Endothelial cell of umbilical vein (primary cell): ENCODE data around the gene FAM3A. TPM values are rescaled to one million over a fixed set of nuclear protein-coding genes. Genes with fewer than 3 reads are reported as not detected.

Experiments used
- BruUV-seq: library from RNA; stranded (reverse); fragments of 400-500 nt; replicated peaks from 2 replicates; lab custom pipeline; 2021; lab: Mats Ljungman, UMichigan
- CTCF ChIA-PET: fragments of 300-600, 350-600 bp; sonication (Branson Sonifier 250); formaldehyde crosslinking; loops from one replicate; lab custom pipeline; 2021; ENCODE audit warnings: antibody characterized with exemption, inconsistent platforms; lab: Charles Lee
- POLR2A ChIA-PET: fragments of 300-600, 350-600 bp; sonication (Branson Sonifier 250); formaldehyde crosslinking; loops from one replicate; lab custom pipeline; 2021; ENCODE audit warnings: antibody characterized with exemption, inconsistent platforms; lab: Charles Lee
- DNase-seq: peaks from one replicate; pipeline ENCODE4 v3.0.0-alpha.2; 2011; ENCODE audit warnings: low read depth, low spot score
- FAIRE-seq: peaks from 2 replicates; lab custom pipeline; 2011; peaks lifted over from hg19 to GRCh38; lab: Jason Lieb, UNC
- H2AFZ ChIP-seq: 2 replicates; pipeline ENCODE4 v1.6.0; 2012; ENCODE audit warnings: low read depth, low read length, control low read depth, inconsistent platforms
- H3K27ac ChIP-seq: 2 replicates; pipeline ENCODE4 v1.5.1; 2011; ENCODE audit warnings: low read depth, mild to moderate bottlenecking, control low read depth, low read length, moderate library complexity; ENCODE audit not compliant: insufficient read depth
- H3K27me3 ChIP-seq, 2 experiments: 2 replicates each; pipeline versions ENCODE4 v1.6.0 to v1.6.1; 2011; ENCODE audit warnings: low read length in 2 of 2, mixed read lengths in 1 of 2; ENCODE audit not compliant: control insufficient read depth in 2 of 2, insufficient read depth in 2 of 2
- H3K36me3 ChIP-seq, 2 experiments: 2 replicates in 1 of 2; 3 replicates in 1 of 2; pipeline ENCODE4 v1.5.1; 2011; ENCODE audit warnings: low read length in 2 of 2, mild to moderate bottlenecking in 1 of 2, moderate library complexity in 1 of 2; ENCODE audit not compliant: control insufficient read depth in 2 of 2, insufficient read depth in 2 of 2; ENCODE audit errors: extremely low read depth in 1 of 2
- H3K4me1 ChIP-seq: 3 replicates; pipeline ENCODE4 v1.5.1; 2011; ENCODE audit warnings: mild to moderate bottlenecking, low read length; ENCODE audit not compliant: control insufficient read depth, insufficient read depth; ENCODE audit errors: extremely low read depth
- H3K4me2 ChIP-seq: 2 replicates; pipeline ENCODE4 v1.6.1; 2011; ENCODE audit warnings: low read length, control low read depth, mixed read lengths; ENCODE audit not compliant: insufficient read depth
- H3K4me3 ChIP-seq, 3 experiments: fragments of 200-600 bp in 1 of 3; sonication (generic), shearing (Covaris generic) in 1 of 3; replicated peaks in 1 of 3; 2 replicates each; pipeline ENCODE4 v1.5.1; 2011 to 2016; ENCODE audit warnings: control low read depth in 3 of 3, low read length in 3 of 3, mild to moderate bottlenecking in 2 of 3, inconsistent platforms in 1 of 3, low read depth in 1 of 3, moderate library complexity in 1 of 3; ENCODE audit not compliant: insufficient read depth in 1 of 3
- H3K79me2 ChIP-seq: 2 replicates; pipeline ENCODE4 v1.6.0; 2012; ENCODE audit warnings: low read length, inconsistent platforms; ENCODE audit not compliant: control insufficient read depth, insufficient read depth
- H3K9ac ChIP-seq: replicated peaks from 2 replicates; pipeline ENCODE3; 2011; ENCODE audit warnings: low read length, control low read depth; ENCODE audit not compliant: insufficient read depth; ENCODE audit errors: extremely low read depth
- H3K9me1 ChIP-seq: replicated peaks from 3 replicates; pipeline ENCODE4 v1.6.0; 2011; ENCODE audit warnings: mild to moderate bottlenecking, low read length; ENCODE audit not compliant: control insufficient read depth, insufficient read depth; ENCODE audit errors: extremely low read depth
- H3K9me3 ChIP-seq: replicated peaks from 2 replicates; pipeline ENCODE4 v1.5.1; 2012; ENCODE audit warnings: low read length, inconsistent platforms; ENCODE audit not compliant: control insufficient read depth, insufficient read depth
- H4K20me1 ChIP-seq: replicated peaks from 2 replicates; pipeline ENCODE3; 2011; ENCODE audit warnings: mild to moderate bottlenecking, low read length; ENCODE audit not compliant: control insufficient read depth, insufficient read depth; ENCODE audit errors: extremely low read depth
- CTCF ChIP-seq, 2 donors: IDR thresholded peaks; 1 replicate in 1 of 2; 2 replicates in 1 of 2; pipeline ENCODE4 v1.5.1; 2011; ENCODE audit warnings: low read length in 2 of 2, mild to moderate bottlenecking in 2 of 2, moderate library complexity in 2 of 2, control low read depth in 1 of 2, inconsistent platforms in 1 of 2, low read depth in 1 of 2; ENCODE audit not compliant: insufficient read depth in 1 of 2; ENCODE audit errors: extremely low read depth in 1 of 2
- EZH2 ChIP-seq: IDR thresholded peaks from 2 replicates; pipeline ENCODE4 v1.6.1; 2012; ENCODE audit warnings: borderline replicate concordance, low read depth, mild to moderate bottlenecking, moderate library complexity, low read length, inconsistent platforms; ENCODE audit not compliant: severe bottlenecking
- FOS ChIP-seq: IDR thresholded peaks from 2 replicates; pipeline ENCODE4 v1.6.1; 2011; ENCODE audit warnings: mild to moderate bottlenecking, low read length, moderate library complexity, borderline replicate concordance; ENCODE audit not compliant: insufficient read depth
- GATA2 ChIP-seq: IDR thresholded peaks from 2 replicates; pipeline ENCODE4 v1.7.0; 2011; ENCODE audit warnings: low read depth, mild to moderate bottlenecking, moderate library complexity, mixed read lengths, low read length; ENCODE audit not compliant: insufficient read length, insufficient read depth
- JUN ChIP-seq: IDR thresholded peaks from 2 replicates; pipeline ENCODE4 v1.6.1; 2011; ENCODE audit warnings: borderline replicate concordance, low read depth; ENCODE audit not compliant: insufficient read length, insufficient read depth
- MAX ChIP-seq: IDR thresholded peaks from 2 replicates; pipeline ENCODE4 v1.6.1; 2011; ENCODE audit not compliant: insufficient read depth, insufficient read length
- MYC ChIP-seq: IDR thresholded peaks from one replicate; pipeline ENCODE4 v1.6.1; 2011; ENCODE audit warnings: mild to moderate bottlenecking, low read depth, low read length
- POLR2A ChIP-seq: IDR thresholded peaks from 2 replicates; pipeline ENCODE4 v1.6.1; 2012; ENCODE audit warnings: low read depth, mild to moderate bottlenecking, control low read depth, low read length
- POLR2AphosphoS5 ChIP-seq: IDR thresholded peaks from 2 replicates; pipeline ENCODE4 v1.6.1; 2012; ENCODE audit warnings: low read depth, mild to moderate bottlenecking, control low read depth, low read length, moderate library complexity; ENCODE audit not compliant: insufficient read depth
- dilution Hi-C: fragments of 300-500 bp; cut with MboI; formaldehyde crosslinking; loops from one replicate; pipeline ENCODE4 v1.15.0; 2019; ENCODE audit warnings: low sequenced_read_pairs; ENCODE audit not compliant: extremely low pct_ligation_motif_present
- intact Hi-C: fragments of 100-400 bp; cut with micrococcal nuclease; formaldehyde crosslinking; loops from one replicate; pipeline ENCODE4 v1.10.0; 2022
- polyA plus RNA-seq, 4 experiments: library from polyadenylated mRNA; depleted of rRNA in 3 of 4; stranded (reverse) in 3 of 4; unstranded in 1 of 4; fragments of >200 nt; gene quantifications; 2 replicates each; pipeline versions ENCODE4 v1.2.1 to v1.2.3, GENCODE V29; 2011 to 2012; ENCODE audit warnings: missing spikeins in 1 of 4
- total RNA-seq: library from RNA; stranded (reverse); gene quantifications from 2 replicates; pipeline ENCODE4 v1.2.3, GENCODE V29; 2021

Gene FAM3A
- total and polyA plus RNA-seq, 2 donors (not counting 3 experiments of a cell fraction or from before 2014, with no cell fraction given), result 32.0 to 42.9 TPM

- Histone ChIP-seq H4K20me1 (no peaks in the 10 kb centered on the region), H3K9me3 (no peaks in the 10 kb centered on the region), H3K79me2 (peaks cover 10% of the 10 kb centered on the region), H3K36me3 (no peaks in the 10 kb centered on the region), H3K9ac (no peak overlapping the region), H2AFZ (no peak overlapping the region), H3K4me3 (no peak overlapping the region), H3K4me1 (peaks cover 12% of the 10 kb centered on the region), H3K27me3 (no peaks in the 10 kb centered on the region), H3K27ac (no peak overlapping the region), H3K9me1 (no peaks in the 10 kb centered on the region), H3K4me2 (no peak overlapping the region)
- FAIRE-seq (no peak), DNase-seq (no peak)
- TF ChIP-seq CTCF (IDR thresholded peaks at IDR 0.05; ENCODE audit: extremely low read depth in 1 of 2, insufficient read depth in 1 of 2, low read depth in 1 of 2, low read length in 2 of 2) (no peak), EZH2 (no peak), JUN (no peak), MYC (no peak), FOS (no peak), MAX (no peak), GATA2 (no peak), POLR2AphosphoS5 (no peak), POLR2A (no peak)
- dilution Hi-C loops, result no loop called here
- no TSS peak for BruUV-seq
- intact Hi-C loops, result no loop called here
- CTCF ChIA-PET, result interaction anchor here (1.4 kb wide), 1 partner anchor 8 kb away, joined by 3 read pairs; no protein-coding TSS in a partner anchor
- POLR2A ChIA-PET, result no interaction called here
Measured at GRCh38 chrX:154482786-154483185, 33.2 kb downstream of the FAM3A start.
